ENCODE data around the gene TRIM63.

Gene TRIM63

GRCh38 chr1:26005434-26006105, 61.9 kb downstream of the TRIM63 start:
- TF ChIP-seq CSRNP3 (CRISPR knock-in tag; IDR thresholded peaks at IDR 0.05) = no peak
- TF ChIP-seq TSHZ2 (CRISPR knock-in tag; IDR thresholded peaks at IDR 0.05) = no peak
- no peak for TF ChIP-seq PPARA (CRISPR knock-in tag; IDR thresholded peaks at IDR 0.05; ENCODE audit: borderline replicate concordance)
- TF ChIP-seq PATZ1 (CRISPR knock-in tag; IDR thresholded peaks at IDR 0.05; ENCODE audit: borderline replicate concordance) = no peak
- TF ChIP-seq ZC3H10 (CRISPR knock-in tag; IDR thresholded peaks at IDR 0.05) = no peak
- TF ChIP-seq RARB (CRISPR knock-in tag; IDR thresholded peaks at IDR 0.05) = no peak
- TF ChIP-seq ZNF565 (CRISPR knock-in tag; conservative IDR thresholded peaks at IDR 0.05; ENCODE audit: low read depth) = no peak
- TF ChIP-seq ZNF8 (CRISPR knock-in tag; IDR thresholded peaks at IDR 0.05) = no peak
- TF ChIP-seq TOX (CRISPR knock-in tag; IDR thresholded peaks at IDR 0.05; ENCODE audit: borderline replicate concordance) = no peak
- no peak for TF ChIP-seq ESRRG (CRISPR knock-in tag; IDR thresholded peaks at IDR 0.05)
- no peak for TF ChIP-seq TCF4 (CRISPR knock-in tag; IDR thresholded peaks at IDR 0.05; ENCODE audit: borderline replicate concordance)
- TF ChIP-seq ZNF70 (CRISPR knock-in tag; IDR thresholded peaks at IDR 0.05) = no peak
- TF ChIP-seq BACH2 (CRISPR knock-in tag; IDR thresholded peaks at IDR 0.05; ENCODE audit: borderline replicate concordance) = no peak
- no peak for TF ChIP-seq ZFP3 (CRISPR knock-in tag; IDR thresholded peaks at IDR 0.05)
- TF ChIP-seq ARNTL (CRISPR knock-in tag; IDR thresholded peaks at IDR 0.05; ENCODE audit: borderline replicate concordance, low read depth) = no peak
- TF ChIP-seq SNAI2 (CRISPR knock-in tag; IDR thresholded peaks at IDR 0.05) = no peak
- TF ChIP-seq POU6F1 (CRISPR knock-in tag; IDR thresholded peaks at IDR 0.05; ENCODE audit: borderline replicate concordance, low read depth) = no peak
- no peak for TF ChIP-seq ISL1 (CRISPR knock-in tag; IDR thresholded peaks at IDR 0.05)
- ATAC-seq = no peak

- TF ChIP-seq ZFP3 (CRISPR knock-in tag; IDR thresholded peaks at IDR 0.05) = no peak
- TF ChIP-seq POU6F1 (CRISPR knock-in tag; IDR thresholded peaks at IDR 0.05; ENCODE audit: borderline replicate concordance, low read depth) = no peak
- no peak for TF ChIP-seq ISL1 (CRISPR knock-in tag; IDR thresholded peaks at IDR 0.05)
- TF ChIP-seq SNAI2 (CRISPR knock-in tag; IDR thresholded peaks at IDR 0.05) = no peak
- TF ChIP-seq TSHZ2 (CRISPR knock-in tag; IDR thresholded peaks at IDR 0.05) = no peak
- TF ChIP-seq BACH2 (CRISPR knock-in tag; IDR thresholded peaks at IDR 0.05; ENCODE audit: borderline replicate concordance) = no peak
- no peak for TF ChIP-seq CREB5 (CRISPR knock-in tag; IDR thresholded peaks at IDR 0.05; ENCODE audit: low read depth)
- TF ChIP-seq PPARA (CRISPR knock-in tag; IDR thresholded peaks at IDR 0.05; ENCODE audit: borderline replicate concordance) = no peak
- ATAC-seq = no peak
Observed at GRCh38 chr1:26003756-26004155, 63.7 kb downstream of the TRIM63 start.

Data from SK-N-SH treated with all-trans-retinoic acid at 6 μM for 48 hours (cell line).